Tibial nerve (tissue), 4 donors: ENCODE results near the gene ITPK1.

Experiments
- EP300 ChIP-seq, 2 donors: sonication (generic); formaldehyde crosslinking; IDR thresholded peaks; one replicate each; pipeline ENCODE4 v1.6.1; 2017; ENCODE audit warnings: antibody characterized with exemption in 2 of 2, mild to moderate bottlenecking in 1 of 2
- POLR2A ChIP-seq, 2 donors: fragments of 450-650 bp; IDR thresholded peaks; one replicate each; pipeline ENCODE4 v1.6.1; 2017; ENCODE audit warnings: antibody characterized with exemption in 2 of 2, mild to moderate bottlenecking in 2 of 2, moderate library complexity in 2 of 2
- TF ChIP-seq, protein P1 (sequence below), 5 experiments: fragments of 200-600 bp in 3 of 5; fragments of 450-650 bp in 2 of 5; sonication (generic) in 3 of 5; IDR thresholded peaks; one replicate each; pipeline ENCODE4 v1.5.1; 2016 to 2019; ENCODE audit warnings: antibody characterized with exemption in 5 of 5, mild to moderate bottlenecking in 3 of 5, moderate library complexity in 2 of 5

DNA sequence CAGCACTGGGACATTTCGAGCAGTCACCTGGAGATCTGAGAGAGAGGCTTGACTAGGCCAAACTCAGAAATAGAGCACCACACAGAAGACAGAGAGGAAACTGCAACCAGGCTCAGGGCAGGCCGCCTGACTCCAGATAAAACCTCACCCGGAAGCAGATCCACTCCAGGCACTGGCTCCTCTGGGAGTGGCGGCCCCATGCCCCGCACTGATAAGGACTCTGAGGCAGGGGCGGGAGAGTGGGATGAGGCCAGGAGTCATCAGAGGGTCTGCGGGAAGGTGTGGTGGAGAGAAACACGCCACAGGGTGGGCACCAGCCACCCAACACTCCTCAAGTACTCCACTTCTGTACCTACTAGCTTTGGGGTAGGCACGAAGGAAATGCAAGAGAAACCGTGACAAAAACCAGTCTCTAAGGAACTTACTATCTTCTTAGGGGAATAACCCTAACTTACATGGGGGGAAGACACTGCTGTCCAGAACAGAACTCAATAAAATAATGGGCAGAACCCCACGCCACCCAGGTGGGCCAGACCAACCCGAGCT lies 121.5 kb downstream of the ITPK1 start:
- TF ChIP-seq, protein P1, sequence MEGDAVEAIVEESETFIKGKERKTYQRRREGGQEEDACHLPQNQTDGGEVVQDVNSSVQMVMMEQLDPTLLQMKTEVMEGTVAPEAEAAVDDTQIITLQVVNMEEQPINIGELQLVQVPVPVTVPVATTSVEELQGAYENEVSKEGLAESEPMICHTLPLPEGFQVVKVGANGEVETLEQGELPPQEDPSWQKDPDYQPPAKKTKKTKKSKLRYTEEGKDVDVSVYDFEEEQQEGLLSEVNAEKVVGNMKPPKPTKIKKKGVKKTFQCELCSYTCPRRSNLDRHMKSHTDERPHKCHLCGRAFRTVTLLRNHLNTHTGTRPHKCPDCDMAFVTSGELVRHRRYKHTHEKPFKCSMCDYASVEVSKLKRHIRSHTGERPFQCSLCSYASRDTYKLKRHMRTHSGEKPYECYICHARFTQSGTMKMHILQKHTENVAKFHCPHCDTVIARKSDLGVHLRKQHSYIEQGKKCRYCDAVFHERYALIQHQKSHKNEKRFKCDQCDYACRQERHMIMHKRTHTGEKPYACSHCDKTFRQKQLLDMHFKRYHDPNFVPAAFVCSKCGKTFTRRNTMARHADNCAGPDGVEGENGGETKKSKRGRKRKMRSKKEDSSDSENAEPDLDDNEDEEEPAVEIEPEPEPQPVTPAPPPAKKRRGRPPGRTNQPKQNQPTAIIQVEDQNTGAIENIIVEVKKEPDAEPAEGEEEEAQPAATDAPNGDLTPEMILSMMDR (IDR thresholded peaks at IDR 0.05): no peak
- TF ChIP-seq POLR2A (IDR thresholded peaks at IDR 0.05) (no peak), EP300 (IDR thresholded peaks at IDR 0.05) (no peak)
